Endothelial cell (in vitro differentiated cells): ENCODE results near the gene CABP7. TPM values are rescaled to one million over a fixed set of nuclear protein-coding genes. Genes with fewer than 3 reads are reported as not detected.

Source experiments
- DNase-seq: peaks from one replicate; pipeline ENCODE4 v3.0.0; 2021; ENCODE audit warnings: low spot score
- H3K27ac Mint-ChIP-seq: one replicate; pipeline ENCODE4 v1.8.0; 2021; ENCODE audit warnings: mixed read lengths, inconsistent platforms; ENCODE audit not compliant: unreplicated experiment
- H3K27me3 Mint-ChIP-seq: one replicate; pipeline ENCODE4 v1.8.0; 2021; ENCODE audit warnings: mild to moderate bottlenecking, moderate library complexity, mixed read lengths, inconsistent platforms; ENCODE audit not compliant: unreplicated experiment
- H3K36me3 Mint-ChIP-seq: one replicate; pipeline ENCODE4 v1.8.0; 2021; ENCODE audit warnings: mild to moderate bottlenecking, low read depth, mixed read lengths, inconsistent platforms; ENCODE audit not compliant: unreplicated experiment
- H3K4me1 Mint-ChIP-seq: one replicate; pipeline ENCODE4 v1.8.0; 2021; ENCODE audit warnings: mild to moderate bottlenecking, mixed read lengths, inconsistent platforms; ENCODE audit not compliant: unreplicated experiment
- H3K4me3 Mint-ChIP-seq: one replicate; pipeline ENCODE4 v1.8.0; 2021; ENCODE audit warnings: mild to moderate bottlenecking, mixed read lengths, inconsistent platforms; ENCODE audit not compliant: unreplicated experiment
- H3K9me3 Mint-ChIP-seq: one replicate; pipeline ENCODE4 v1.8.0; 2021; ENCODE audit warnings: mixed read lengths, inconsistent platforms; ENCODE audit not compliant: unreplicated experiment
- total RNA-seq: library from RNA; stranded (reverse); fragmentation: NEBNext Ultra II Directional; extraction: Animal tissue kit (Norgen Biotek cat#: 25700); gene quantifications from one replicate; pipeline ENCODE4 v1.2.1, GENCODE V29; 2021; ENCODE audit not compliant: unreplicated experiment
- TF ChIP-seq, protein P1 (sequence below): fragments of 200-600 bp; sonication (generic); IDR thresholded peaks from one replicate; pipeline ENCODE4 v1.5.0; 2021; ENCODE audit warnings: antibody characterized with exemption; ENCODE audit not compliant: unreplicated experiment

The CABP7 gene
- total RNA-seq, 1 donor from 2014 or later = not detected

DNA sequence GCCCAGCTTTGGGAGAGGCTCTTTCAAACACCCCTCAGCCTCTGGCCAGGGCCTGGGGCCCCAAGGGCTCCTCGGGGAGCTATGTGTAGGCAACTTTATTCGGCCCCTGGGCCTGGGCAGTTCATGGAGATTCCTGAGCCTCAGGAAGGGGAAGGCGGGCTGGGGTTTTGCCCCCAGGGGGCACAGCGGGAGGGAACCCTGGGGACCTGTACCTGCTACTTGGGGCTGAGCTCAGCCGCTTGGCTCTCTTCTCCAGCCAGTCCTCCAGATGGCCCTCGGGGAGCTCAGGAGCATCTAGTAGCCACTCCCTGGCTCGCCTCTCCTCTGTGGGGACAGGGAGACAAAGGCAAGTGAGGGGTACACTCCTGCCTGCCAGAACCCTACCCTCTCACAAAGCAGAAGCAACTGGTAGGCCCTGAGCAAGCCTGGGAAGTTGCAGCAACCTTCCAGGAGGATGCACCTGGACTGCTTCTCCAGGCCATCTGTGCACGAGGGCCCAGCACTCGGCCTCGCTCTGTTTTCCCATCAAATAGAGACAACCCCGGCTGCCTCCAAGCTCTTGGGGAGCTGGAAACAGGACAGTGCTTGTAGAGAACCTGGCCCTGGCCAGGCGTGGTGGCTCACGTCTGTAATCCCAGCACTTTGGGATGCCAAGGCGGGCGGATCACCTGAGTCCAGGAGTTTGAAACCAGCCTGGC, 18.5 kb downstream of the CABP7 start:
- Mint-ChIP-seq H3K27ac (no peak overlapping the region), H3K4me1 (peaks cover 5% of the 10 kb centered on the region), H3K27me3 (peaks cover 2% of the 10 kb centered on the region), H3K9me3 (no peaks in the 10 kb centered on the region), H3K4me3 (no peak overlapping the region), H3K36me3 (peaks cover 8% of the 10 kb centered on the region)
- TF ChIP-seq, protein P1, sequence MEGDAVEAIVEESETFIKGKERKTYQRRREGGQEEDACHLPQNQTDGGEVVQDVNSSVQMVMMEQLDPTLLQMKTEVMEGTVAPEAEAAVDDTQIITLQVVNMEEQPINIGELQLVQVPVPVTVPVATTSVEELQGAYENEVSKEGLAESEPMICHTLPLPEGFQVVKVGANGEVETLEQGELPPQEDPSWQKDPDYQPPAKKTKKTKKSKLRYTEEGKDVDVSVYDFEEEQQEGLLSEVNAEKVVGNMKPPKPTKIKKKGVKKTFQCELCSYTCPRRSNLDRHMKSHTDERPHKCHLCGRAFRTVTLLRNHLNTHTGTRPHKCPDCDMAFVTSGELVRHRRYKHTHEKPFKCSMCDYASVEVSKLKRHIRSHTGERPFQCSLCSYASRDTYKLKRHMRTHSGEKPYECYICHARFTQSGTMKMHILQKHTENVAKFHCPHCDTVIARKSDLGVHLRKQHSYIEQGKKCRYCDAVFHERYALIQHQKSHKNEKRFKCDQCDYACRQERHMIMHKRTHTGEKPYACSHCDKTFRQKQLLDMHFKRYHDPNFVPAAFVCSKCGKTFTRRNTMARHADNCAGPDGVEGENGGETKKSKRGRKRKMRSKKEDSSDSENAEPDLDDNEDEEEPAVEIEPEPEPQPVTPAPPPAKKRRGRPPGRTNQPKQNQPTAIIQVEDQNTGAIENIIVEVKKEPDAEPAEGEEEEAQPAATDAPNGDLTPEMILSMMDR = no peak
- no peak for DNase-seq

DNA sequence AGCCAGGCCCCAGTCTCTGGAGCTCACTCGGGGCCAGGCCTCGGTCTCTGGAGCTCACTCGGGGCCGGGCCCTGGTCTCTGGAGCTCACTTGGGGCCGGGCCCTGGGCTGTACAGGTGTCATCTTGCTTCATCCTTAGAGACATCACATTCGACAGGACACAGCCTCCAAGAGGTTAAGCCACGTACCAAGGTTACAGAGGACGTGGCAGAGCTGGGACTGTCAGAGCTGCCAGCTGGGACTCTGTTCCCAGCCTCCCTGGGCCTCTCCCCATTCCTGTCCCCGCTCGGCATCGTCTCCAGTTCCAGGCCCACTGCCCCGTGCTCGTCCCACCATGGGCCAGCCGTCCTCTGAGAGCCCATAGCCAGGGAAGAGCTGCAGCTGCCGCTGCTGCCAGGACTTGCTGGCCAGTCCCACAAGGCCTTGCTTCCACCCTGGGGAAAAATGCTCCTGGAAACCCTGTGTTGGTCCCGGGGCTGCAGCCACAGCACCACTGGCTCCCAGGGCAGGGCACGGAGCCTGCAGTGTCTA, 19.6 kb downstream of the CABP7 start:
- no peaks in the 10 kb centered on the region for H3K27me3 Mint-ChIP-seq
- no peak for DNase-seq
- peaks cover 8% of the 10 kb centered on the region for H3K36me3 Mint-ChIP-seq
- TF ChIP-seq, protein P1 = no peak
- no peak overlapping the region for H3K27ac Mint-ChIP-seq
- no peak overlapping the region for H3K4me3 Mint-ChIP-seq
- no peaks in the 10 kb centered on the region for H3K9me3 Mint-ChIP-seq
- peaks cover 5% of the 10 kb centered on the region for H3K4me1 Mint-ChIP-seq

DNA sequence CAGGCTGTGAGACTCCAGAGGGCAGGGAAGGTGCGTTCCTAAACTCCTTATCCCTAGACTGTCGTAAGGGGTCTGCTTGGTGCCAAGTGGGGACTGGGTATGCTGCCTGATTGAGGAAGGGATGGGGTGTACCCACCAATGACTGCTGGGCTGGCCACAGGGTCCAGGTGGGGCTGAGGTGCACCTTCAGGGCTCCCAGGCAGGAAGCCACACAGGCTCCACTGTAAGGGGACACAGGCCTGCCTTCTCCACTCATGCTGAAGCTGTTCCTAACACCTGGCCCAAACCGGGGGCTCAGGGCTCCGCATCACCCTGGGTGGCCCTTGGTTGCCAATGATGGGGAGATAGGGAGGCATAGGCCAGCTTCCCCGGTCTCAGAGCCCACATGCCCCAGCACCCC, 20.4 kb downstream of the CABP7 start:
- H3K27ac Mint-ChIP-seq = no peak overlapping the region
- peaks cover 8% of the 10 kb centered on the region for H3K36me3 Mint-ChIP-seq
- H3K9me3 Mint-ChIP-seq = no peaks in the 10 kb centered on the region
- no peak for DNase-seq
- H3K4me3 Mint-ChIP-seq = no peak overlapping the region
- H3K4me1 Mint-ChIP-seq = peaks cover 5% of the 10 kb centered on the region
- H3K27me3 Mint-ChIP-seq = no peaks in the 10 kb centered on the region
- TF ChIP-seq, protein P1 = no peak

DNA sequence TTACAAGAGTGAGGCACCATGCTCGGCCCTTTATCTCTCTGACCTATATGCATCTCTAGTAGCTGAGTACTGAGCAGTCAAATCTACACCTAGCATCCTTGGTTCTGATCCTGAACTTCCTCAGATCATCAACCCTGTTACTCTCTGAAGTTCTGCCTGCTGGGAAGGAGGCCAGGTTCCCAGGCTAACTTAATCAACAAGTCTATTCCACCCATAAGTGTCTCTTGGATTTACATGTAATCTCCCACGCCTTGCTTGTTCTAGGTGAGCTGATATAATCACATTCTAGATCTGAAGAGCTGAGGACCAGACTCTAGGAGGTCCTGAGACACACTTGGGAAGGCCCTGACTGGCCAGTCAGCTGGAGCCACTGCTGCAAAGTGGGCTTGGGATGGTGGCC, 22.1 kb downstream of the CABP7 start:
- TF ChIP-seq, protein P1 = no peak
- H3K4me3 Mint-ChIP-seq = no peak overlapping the region
- H3K4me1 Mint-ChIP-seq = peaks cover 5% of the 10 kb centered on the region
- DNase-seq = no peak
- no peaks in the 10 kb centered on the region for H3K27me3 Mint-ChIP-seq
- H3K27ac Mint-ChIP-seq = no peak overlapping the region
- H3K9me3 Mint-ChIP-seq = no peaks in the 10 kb centered on the region
- peaks cover 8% of the 10 kb centered on the region for H3K36me3 Mint-ChIP-seq

DNA sequence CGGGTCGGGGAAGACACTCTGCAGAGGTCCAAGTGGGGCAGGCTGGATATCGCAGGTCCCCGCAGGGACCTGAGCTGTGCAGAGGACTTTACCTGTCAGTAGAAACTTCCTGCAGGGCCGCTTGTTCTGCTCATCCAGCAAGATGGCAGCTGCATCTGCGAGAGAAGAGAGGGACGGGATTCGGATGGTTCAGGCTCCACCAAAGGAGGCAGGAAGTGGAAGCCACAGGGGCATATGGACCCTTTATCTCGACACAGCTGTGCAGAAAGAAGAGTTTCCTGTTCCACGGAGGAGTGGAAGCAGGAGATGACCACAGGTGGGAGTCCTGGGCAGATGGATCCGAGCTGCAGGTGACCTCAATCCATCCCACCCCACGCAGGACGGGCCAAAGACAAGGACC, 22.5 kb downstream of the CABP7 start:
- Mint-ChIP-seq H3K9me3 (no peaks in the 10 kb centered on the region), H3K27ac (no peak overlapping the region), H3K36me3 (peaks cover 8% of the 10 kb centered on the region), H3K4me3 (no peak overlapping the region), H3K27me3 (no peaks in the 10 kb centered on the region), H3K4me1 (peaks cover 5% of the 10 kb centered on the region)
- TF ChIP-seq, protein P1 = no peak
- no peak for DNase-seq
